Measurements from ENCODE around the gene SLAMF7. TPM values are rescaled to one million over a fixed set of nuclear protein-coding genes. Genes with fewer than 3 reads are reported as not detected.
"Not testable (repeated sequence)": the region's sequence is repeated elsewhere in the genome, so short reads cannot be mapped to it uniquely, and the experiment has no call there.

SLAMF7 gene
- 2.7 TPM for total RNA-seq

GRCh38 chr1:160739098-160739511 lies at the start of gene SLAMF7:
SLAMF7 (plus strand) TSS chr1:160739247; CDS start chr1:160739302, 55 bp downstream.
- DNase-seq (ENCODE audit: low spot score): no peak

DNA sequence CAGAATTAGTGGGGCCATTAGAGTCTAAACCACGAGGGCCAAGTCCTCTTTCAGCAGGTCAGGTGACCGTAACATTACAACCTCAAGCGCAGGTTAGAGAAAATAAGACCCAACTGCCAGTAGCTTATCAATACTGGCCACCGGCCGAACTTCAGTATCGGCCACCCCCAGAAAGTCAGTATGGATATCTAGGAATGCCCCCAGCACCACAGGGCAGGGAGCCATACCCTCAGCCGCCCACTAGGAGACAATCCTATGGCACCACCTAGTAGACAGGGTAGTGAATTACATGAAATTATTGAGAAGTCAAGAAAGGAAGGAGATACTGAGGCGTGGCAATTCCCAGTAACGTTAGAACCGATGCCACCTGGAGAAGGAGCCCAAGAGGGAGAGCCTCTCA lies 46.7 kb upstream of the SLAMF7 start:
- DNase-seq (ENCODE audit: low spot score): not testable (repeated sequence)

- no peak for DNase-seq (ENCODE audit: low spot score)
Measured at GRCh38 chr1:160702100-160702499, 36.9 kb upstream of the SLAMF7 start.

- DNase-seq (ENCODE audit: low spot score): no peak
Measured at GRCh38 chr1:160704250-160704649, 34.8 kb upstream of the SLAMF7 start.

DNA sequence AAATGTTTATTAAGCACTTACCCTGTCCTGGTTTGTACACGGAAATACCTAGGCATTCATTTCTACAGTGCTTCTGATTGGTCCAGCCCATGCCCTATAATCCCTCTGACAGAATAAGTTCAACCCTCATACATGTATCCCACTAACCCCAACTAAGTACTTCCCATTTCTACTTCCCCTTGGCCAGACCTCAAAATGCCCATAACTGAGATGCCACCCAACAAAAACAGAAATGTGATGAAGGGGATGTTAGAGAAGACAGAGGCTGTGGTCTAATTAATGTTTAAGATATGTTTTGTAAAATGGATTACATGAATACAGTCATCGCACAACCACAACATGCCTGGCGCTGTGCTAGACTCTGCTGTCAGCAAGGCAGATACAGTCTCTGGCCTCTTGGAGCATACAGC lies 33.8 kb upstream of the SLAMF7 start:
- not testable (repeated sequence) for DNase-seq (ENCODE audit: low spot score)

DNA sequence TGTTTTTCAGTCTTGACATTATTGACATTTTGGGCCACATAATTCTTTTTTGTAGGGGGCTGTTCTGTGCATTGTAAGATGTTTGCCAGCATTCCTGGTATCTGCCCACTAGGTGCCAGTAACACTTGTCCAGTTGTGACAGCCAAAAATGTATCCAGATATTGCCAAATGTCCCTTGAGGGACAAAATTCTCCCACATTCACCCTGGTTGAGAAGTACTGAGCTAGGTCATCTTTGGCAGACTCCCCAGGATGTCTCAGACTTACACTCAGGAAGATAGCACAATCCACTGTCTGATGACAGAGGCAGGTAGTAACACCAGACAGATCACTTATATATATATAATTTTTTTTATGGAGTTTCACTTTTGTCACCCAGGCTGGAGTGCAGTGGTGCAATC lies 33.3 kb upstream of the SLAMF7 start:
- DNase-seq (ENCODE audit: low spot score): no peak

DNA sequence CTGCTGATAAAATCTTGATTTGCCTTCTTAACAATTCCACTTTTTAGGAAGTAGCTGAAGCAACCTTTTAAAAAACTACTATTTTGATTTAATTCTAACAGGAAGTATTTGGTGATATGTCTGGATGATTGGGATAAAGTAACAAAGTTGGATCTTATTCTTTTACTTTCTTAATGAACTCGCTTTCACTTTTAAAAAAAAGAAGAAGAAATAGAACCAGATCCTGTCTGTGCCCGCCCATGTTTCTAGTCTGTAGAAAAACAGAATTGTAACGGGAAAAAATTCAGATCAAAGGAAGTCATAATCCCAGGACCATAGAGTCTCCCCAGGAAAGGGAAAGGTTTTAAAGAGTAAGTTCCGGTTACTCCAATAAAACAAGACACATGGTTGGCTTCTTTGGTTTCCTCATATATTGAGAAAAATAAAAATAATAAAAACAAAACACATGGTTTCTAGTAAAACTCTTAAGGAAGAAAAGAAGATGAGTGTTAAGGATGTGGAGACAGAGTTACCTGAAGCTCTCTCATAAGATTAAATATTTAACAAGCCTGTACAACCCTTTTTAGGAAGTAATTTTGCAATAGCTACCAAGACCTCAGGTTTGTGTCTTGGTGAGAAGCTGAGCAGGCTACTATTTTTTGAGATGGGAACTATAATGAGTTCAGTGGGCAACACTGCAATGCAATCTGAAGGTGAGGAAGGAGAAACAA lies 32.4 kb upstream of the SLAMF7 start:
- no peak for DNase-seq (ENCODE audit: low spot score)

- DNase-seq (ENCODE audit: low spot score): no peak
Measured at GRCh38 chr1:160707236-160708064, 31.6 kb upstream of the SLAMF7 start.

GRCh38 chr1:160708118-160708517 lies 30.9 kb upstream of the SLAMF7 start:
- DNase-seq (ENCODE audit: low spot score): no peak

GRCh38 chr1:160708801-160709200 lies 30.2 kb upstream of the SLAMF7 start:
- DNase-seq (ENCODE audit: low spot score): no peak

DNA sequence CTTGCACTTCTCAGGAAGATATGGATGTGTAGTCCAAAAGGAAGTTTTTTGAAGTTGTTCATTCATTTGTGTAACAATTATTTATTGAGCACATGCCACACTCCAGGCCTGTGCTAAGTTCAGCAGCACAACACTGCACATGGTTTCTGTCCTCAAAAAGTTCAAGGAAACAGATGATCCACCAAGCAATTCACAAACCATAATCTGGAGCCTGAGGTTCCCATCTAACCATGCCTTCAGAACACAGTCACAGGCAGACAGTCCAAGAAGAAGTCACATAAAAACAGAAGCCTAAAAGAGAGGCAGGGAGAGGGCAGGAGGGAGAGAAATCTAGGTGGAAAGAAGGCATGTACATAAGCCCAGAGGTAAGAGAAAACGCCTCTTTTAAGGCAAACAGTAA lies 29.3 kb upstream of the SLAMF7 start:
- no peak for DNase-seq (ENCODE audit: low spot score)

GRCh38 chr1:160710517-160711252 lies 28.4 kb upstream of the SLAMF7 start:
- no peak for DNase-seq (ENCODE audit: low spot score)

GRCh38 chr1:160711276-160711601 lies 27.8 kb upstream of the SLAMF7 start:
- no peak for DNase-seq (ENCODE audit: low spot score)

GRCh38 chr1:160711602-160712311 lies 27.3 kb upstream of the SLAMF7 start, which contains the start of gene CD48:
CD48 (minus strand) TSS chr1:160711822; CDS start chr1:160711763, 59 bp downstream.
- DNase-seq (ENCODE audit: low spot score): no peak

DNA sequence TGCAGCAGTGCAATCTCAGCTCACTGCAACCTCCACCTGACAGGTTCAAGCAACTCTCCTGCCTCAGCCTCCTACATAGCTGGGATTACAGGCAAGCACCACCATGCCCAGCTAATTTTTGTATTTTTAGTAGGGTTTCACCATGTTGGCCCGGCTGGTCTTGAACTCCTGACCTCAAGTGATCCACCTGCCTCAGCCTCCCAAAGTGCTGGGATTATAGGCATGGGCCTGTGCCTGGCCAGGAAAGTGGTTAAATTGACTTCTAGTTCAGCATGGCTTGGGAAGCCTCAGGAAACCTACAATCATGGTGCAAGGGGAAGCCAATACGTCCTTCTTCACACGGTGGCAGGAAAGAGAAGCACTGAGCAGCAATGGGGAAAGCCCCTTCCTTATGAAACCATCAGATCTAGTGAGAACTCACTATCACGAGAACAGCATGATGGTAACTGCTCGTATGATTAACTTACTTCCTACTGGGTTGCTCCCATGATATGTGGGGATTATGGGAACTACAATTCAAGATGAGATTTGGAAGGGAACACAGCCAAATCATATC lies 26.4 kb upstream of the SLAMF7 start:
- DNase-seq (ENCODE audit: low spot score): not testable (repeated sequence)

DNA sequence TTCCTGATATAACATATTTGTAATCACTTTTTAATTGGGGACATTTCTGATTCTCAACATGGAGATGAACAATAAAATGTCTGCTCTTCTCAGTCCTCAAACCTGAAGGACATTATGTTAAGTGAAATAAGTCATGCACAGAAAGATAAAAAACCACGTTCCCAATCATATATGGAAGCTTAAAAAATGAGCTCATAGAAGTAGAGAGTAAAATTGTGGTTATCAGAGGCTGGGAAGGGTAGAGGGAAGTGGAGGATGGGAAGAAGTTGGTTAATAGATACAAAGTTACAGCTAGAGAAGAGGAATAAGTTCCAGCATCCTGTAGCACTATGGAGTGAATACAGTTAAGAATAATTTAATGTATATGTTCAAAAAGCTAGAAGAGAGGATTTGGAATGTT lies 25.9 kb upstream of the SLAMF7 start:
- no peak for DNase-seq (ENCODE audit: low spot score)

DNA sequence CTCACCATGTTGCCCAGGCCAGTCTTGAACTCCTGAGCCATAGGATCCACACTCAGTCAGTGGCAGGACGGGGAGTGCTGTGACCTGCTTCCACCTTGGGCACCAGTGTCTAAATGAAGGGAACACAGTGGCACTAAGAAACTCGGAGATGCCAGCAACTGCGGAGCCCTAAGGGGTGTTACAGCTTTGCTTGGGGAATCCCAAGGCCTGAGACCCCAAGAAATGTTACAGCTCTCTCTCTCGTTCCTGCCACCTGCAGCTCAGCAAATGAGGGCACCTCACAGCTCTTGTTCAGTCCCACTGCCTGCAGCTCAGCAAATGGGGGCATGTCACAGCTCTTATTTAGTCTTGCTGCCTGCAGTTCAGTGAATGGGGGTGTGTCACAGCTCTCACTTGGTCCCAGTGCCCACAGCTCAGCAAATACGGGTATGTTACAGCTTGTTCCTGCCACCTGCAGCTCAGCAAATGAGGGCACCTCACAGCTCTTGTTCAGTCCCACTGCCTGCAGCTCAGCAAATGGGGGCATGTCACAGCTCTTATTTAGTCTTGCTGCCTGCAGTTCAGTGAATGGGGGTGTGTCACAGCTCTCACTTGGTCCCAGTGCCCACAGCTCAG lies 24.9 kb upstream of the SLAMF7 start:
- not testable (repeated sequence) for DNase-seq (ENCODE audit: low spot score)

- no peak for DNase-seq (ENCODE audit: low spot score)
Measured at GRCh38 chr1:160716013-160716412, 23.0 kb upstream of the SLAMF7 start.

GRCh38 chr1:160717306-160717705 lies 21.7 kb upstream of the SLAMF7 start:
- DNase-seq (ENCODE audit: low spot score): no peak

DNA sequence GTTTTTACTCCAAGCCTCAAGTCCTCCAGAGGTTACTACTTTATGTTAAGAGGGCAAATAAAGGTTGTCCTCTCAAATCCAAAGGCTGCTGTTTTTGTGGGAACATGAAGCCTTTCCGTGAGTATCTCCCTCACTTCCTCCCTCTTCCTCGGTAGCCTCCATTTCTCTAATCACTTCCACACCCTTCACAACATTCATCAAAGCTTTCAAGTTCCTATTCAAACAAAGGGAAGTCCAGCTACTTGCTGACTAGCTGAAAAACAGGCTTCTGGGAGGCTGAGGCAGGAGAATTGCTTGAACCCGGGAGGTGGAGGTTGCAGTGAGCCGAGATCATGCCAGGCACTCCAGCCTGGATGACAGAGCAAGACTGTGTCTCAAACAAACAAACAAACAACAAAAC lies 20.8 kb upstream of the SLAMF7 start:
- DNase-seq (ENCODE audit: low spot score): no peak
